T-helper 17 cell (primary cell): ENCODE measurements around the gene CGB2. TPM values are rescaled to one million over a fixed set of nuclear protein-coding genes. Genes with fewer than 3 reads are reported as not detected.
A peak's percentile ranks its signal among the peaks of the same experiment; 100 is the strongest.
"Not testable (repeated sequence)": the region's sequence is repeated elsewhere in the genome, so short reads cannot be mapped to it uniquely, and the experiment has no call there.

ENCODE experiments used
- ATAC-seq: fragments of 150-1000 bp; cut with Tn5 transposase; 2 replicates; pipeline ENCODE4 v1.10.0; 2021; ENCODE audit warnings: mild to moderate bottlenecking, moderate library complexity
- DNase-seq, 3 donors: peaks; one replicate each; pipeline versions ENCODE4 v3.0.0 to v3.0.0-alpha.2; 2020 to 2021
- H3K9me3 ChIP-seq: one replicate; pipeline ENCODE4 v1.7.0; 2013; ENCODE audit warnings: low read length, mild to moderate bottlenecking; ENCODE audit not compliant: control insufficient read depth, poor library complexity, severe bottlenecking
- H3K27ac Mint-ChIP-seq: one replicate; pipeline ENCODE4 v1.8.0; 2022; ENCODE audit warnings: mild to moderate bottlenecking, moderate library complexity, mixed read lengths
- H3K27me3 Mint-ChIP-seq: one replicate; pipeline ENCODE4 v1.8.0; 2022; ENCODE audit warnings: mixed read lengths
- H3K36me3 Mint-ChIP-seq: one replicate; pipeline ENCODE4 v1.8.0; 2022; ENCODE audit warnings: low read depth, mixed read lengths
- H3K4me1 Mint-ChIP-seq: one replicate; pipeline ENCODE4 v1.8.0; 2022; ENCODE audit warnings: mild to moderate bottlenecking, mixed read lengths
- H3K4me3 Mint-ChIP-seq: one replicate; pipeline ENCODE4 v1.8.0; 2022; ENCODE audit warnings: mild to moderate bottlenecking, moderate library complexity, mixed read lengths
- total RNA-seq, 4 donors: library from RNA in 2 of 4; stranded (reverse) in 2 of 4; gene quantifications; one replicate each; pipeline ENCODE4 v1.2.3 and lab custom pipeline; 2022 to 2026

Gene CGB2
- total RNA-seq, 2 donors from 2014 or later = not detected

- no peak for ATAC-seq
- no peak overlapping the region for H3K27ac Mint-ChIP-seq
Observed at GRCh38 chr19:49070416-49070815, 38.7 kb downstream of the CGB2 start.

DNA sequence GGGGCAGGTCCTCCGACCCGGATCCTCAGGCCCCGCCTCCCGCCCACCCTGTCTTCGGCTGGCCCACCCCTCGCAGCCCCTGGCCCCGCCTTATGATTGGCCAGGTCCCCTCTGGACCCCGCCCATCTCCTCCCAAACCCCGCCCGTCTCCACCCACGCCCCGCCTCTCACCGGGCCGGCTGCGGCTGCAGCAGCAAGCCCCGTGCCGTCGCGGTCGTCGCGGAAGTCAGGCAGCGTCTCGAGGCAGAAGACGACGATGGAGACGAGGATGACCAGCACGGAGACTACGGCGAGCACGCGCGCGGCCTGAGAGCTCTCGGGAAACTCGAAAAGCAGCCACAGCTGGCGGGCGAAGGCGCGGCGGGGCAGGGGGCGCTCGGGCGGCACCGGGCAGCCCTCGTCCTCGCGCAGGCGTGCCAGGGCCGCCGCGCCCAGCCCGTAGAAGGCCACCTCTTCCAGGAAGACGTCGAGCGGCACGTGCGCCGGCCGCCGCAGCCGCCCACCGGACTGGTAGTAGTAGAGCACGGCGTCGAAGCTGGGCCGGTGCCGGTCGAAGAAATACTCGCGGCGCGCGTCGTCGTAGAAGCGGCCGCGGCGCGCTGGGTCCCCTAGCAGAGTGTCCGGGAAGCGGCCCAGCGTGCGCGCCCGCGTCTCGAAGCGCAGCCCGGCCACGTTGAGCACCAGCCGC lies 40.3 kb downstream of the CGB2 start:
- DNase-seq (no peak), ATAC-seq (peak; percentile 39)
- H3K4me3 Mint-ChIP-seq = no peak overlapping the region
- no peaks in the 10 kb centered on the region for H3K9me3 ChIP-seq
- H3K27ac Mint-ChIP-seq = no peak overlapping the region
- peaks cover 55% of the 10 kb centered on the region for H3K27me3 Mint-ChIP-seq
- peaks cover 14% of the 10 kb centered on the region for H3K4me1 Mint-ChIP-seq
- H3K36me3 Mint-ChIP-seq = peaks cover 7% of the 10 kb centered on the region

More at GRCh38 chr19:49070416-49070815, 38.7 kb downstream of the CGB2 start:
- H3K9me3 ChIP-seq = no peaks in the 10 kb centered on the region
- H3K27me3 Mint-ChIP-seq = peaks cover 63% of the 10 kb centered on the region
- peaks cover 13% of the 10 kb centered on the region for H3K4me1 Mint-ChIP-seq
- no peak overlapping the region for H3K4me3 Mint-ChIP-seq
- DNase-seq = no peak
- peaks cover 13% of the 10 kb centered on the region for H3K36me3 Mint-ChIP-seq

- DNase-seq (no peak), ATAC-seq (no peak)
- Mint-ChIP-seq H3K27ac (peak overlapping the region; percentile 8), H3K4me1 (peaks cover 14% of the 10 kb centered on the region), H3K4me3 (peak overlapping the region; percentile 80), H3K36me3 (peaks cover 5% of the 10 kb centered on the region), H3K27me3 (peaks cover 44% of the 10 kb centered on the region)
- H3K9me3 ChIP-seq = no peaks in the 10 kb centered on the region
Observed at GRCh38 chr19:49073514-49074378, 42.1 kb downstream of the CGB2 start.

- Mint-ChIP-seq H3K27me3 (peaks cover 37% of the 10 kb centered on the region), H3K4me1 (peaks cover 14% of the 10 kb centered on the region)
- H3K4me3 Mint-ChIP-seq, H3K27ac Mint-ChIP-seq, ATAC-seq, H3K9me3 ChIP-seq, DNase-seq, H3K36me3 Mint-ChIP-seq: not testable (repeated sequence)
Observed at GRCh38 chr19:49074869-49075268, 43.2 kb downstream of the CGB2 start.

- peaks cover 14% of the 10 kb centered on the region for H3K4me1 Mint-ChIP-seq
- peaks cover 17% of the 10 kb centered on the region for H3K27me3 Mint-ChIP-seq
- ATAC-seq = no peak
- no peak for DNase-seq
- peaks cover 4% of the 10 kb centered on the region for H3K36me3 Mint-ChIP-seq
- H3K9me3 ChIP-seq = no peaks in the 10 kb centered on the region
- H3K27ac Mint-ChIP-seq = no peak overlapping the region
- H3K4me3 Mint-ChIP-seq = no peak overlapping the region
Observed at GRCh38 chr19:49080392-49080791, 48.7 kb downstream of the CGB2 start.

- H3K4me1 Mint-ChIP-seq = peaks cover 16% of the 10 kb centered on the region
- H3K27me3 Mint-ChIP-seq = peaks cover 9% of the 10 kb centered on the region
- H3K27ac Mint-ChIP-seq = peak overlapping the region; percentile 47
- DNase-seq (no peak), ATAC-seq (no peak)
- peaks cover 5% of the 10 kb centered on the region for H3K36me3 Mint-ChIP-seq
- no peak overlapping the region for H3K4me3 Mint-ChIP-seq
- no peaks in the 10 kb centered on the region for H3K9me3 ChIP-seq
Observed at GRCh38 chr19:49081273-49081672, 49.6 kb downstream of the CGB2 start.

Other genes with a start within 250 kb of the CGB2 start
- 10 to 100 TPM; 14.0 to 14.6 TPM for gene BCAT2, start 220.9 kb upstream of the CGB2 start, total RNA-seq
- gene HSD17B14, start 195.4 kb upstream of the CGB2 start, total RNA-seq = under 1 TPM in 1 of 2 donors, not detected in 1; 0.44 TPM
- 1 to 10 TPM in 1 of 2 donors, under 1 TPM in 1; 0.42 to 3.0 TPM for gene PLEKHA4, start 163.3 kb upstream of the CGB2 start, total RNA-seq
- 1,000 to 10,000 TPM in 1 of 2 donors, 100 to 1,000 TPM in 1; 954 to 1,165 TPM for gene PPP1R15A, start 159.5 kb upstream of the CGB2 start, total RNA-seq
- gene TULP2, start 133.1 kb upstream of the CGB2 start, total RNA-seq = not detected
- gene NUCB1, start 131.6 kb upstream of the CGB2 start, total RNA-seq = 100 to 1,000 TPM; 118 to 135 TPM
- gene DHDH, start 98.2 kb upstream of the CGB2 start, total RNA-seq = under 1 TPM; 0.50 to 0.86 TPM
- 100 to 1,000 TPM in 1 of 2 donors, 10 to 100 TPM in 1; 89.2 to 104 TPM for gene BAX, start 77.0 kb upstream of the CGB2 start, total RNA-seq
- gene FTL, start 66.6 kb upstream of the CGB2 start, total RNA-seq = 100 to 1,000 TPM; 612 to 898 TPM
- gene GYS1, start 38.6 kb upstream of the CGB2 start, total RNA-seq = 10 to 100 TPM; 21.6 to 24.2 TPM
- 10 to 100 TPM; 20.2 to 25.5 TPM for gene RUVBL2, start 38.0 kb upstream of the CGB2 start, total RNA-seq
- not detected for gene LHB, start 14.8 kb upstream of the CGB2 start, total RNA-seq
- not detected for gene CGB3, start 7.6 kb upstream of the CGB2 start, total RNA-seq
- not detected for gene CGB1, start 5.0 kb downstream of the CGB2 start, total RNA-seq
- not detected for gene CGB5, start 12.0 kb downstream of the CGB2 start, total RNA-seq
- not detected for gene CGB8, start 17.2 kb downstream of the CGB2 start, total RNA-seq
- not detected for gene CGB7, start 25.9 kb downstream of the CGB2 start, total RNA-seq
- gene NTF4, start 32.9 kb downstream of the CGB2 start, total RNA-seq = not detected
- gene KCNA7, start 40.8 kb downstream of the CGB2 start, total RNA-seq = not detected
- gene SNRNP70, start 53.6 kb downstream of the CGB2 start, total RNA-seq = 100 to 1,000 TPM; 352 to 394 TPM
- gene LIN7B, start 82.5 kb downstream of the CGB2 start, total RNA-seq = 1 to 10 TPM; 4.7 to 5.2 TPM
- 1 to 10 TPM; 3.6 to 3.9 TPM for gene C19orf73, start 87.3 kb downstream of the CGB2 start, total RNA-seq
- gene PPFIA3, start 87.7 kb downstream of the CGB2 start, total RNA-seq = 1 to 10 TPM; 2.6 to 3.9 TPM
- not detected for gene HRC, start 123.5 kb downstream of the CGB2 start, total RNA-seq
- gene TRPM4, start 125.9 kb downstream of the CGB2 start, total RNA-seq = under 1 TPM in 1 of 2 donors, not detected in 1; 0.25 TPM